ENCODE results near the gene AURKAIP1. TPM values are rescaled to one million over a fixed set of nuclear protein-coding genes. Genes with fewer than 3 reads are reported as not detected.

AURKAIP1 gene
- total and polyA plus RNA-seq, 9 of the 15 experiments (the other 6 are each of a cell fraction or from before 2014, with no cell fraction given), result 7.8 to 478 (median 92.0) TPM

DNA sequence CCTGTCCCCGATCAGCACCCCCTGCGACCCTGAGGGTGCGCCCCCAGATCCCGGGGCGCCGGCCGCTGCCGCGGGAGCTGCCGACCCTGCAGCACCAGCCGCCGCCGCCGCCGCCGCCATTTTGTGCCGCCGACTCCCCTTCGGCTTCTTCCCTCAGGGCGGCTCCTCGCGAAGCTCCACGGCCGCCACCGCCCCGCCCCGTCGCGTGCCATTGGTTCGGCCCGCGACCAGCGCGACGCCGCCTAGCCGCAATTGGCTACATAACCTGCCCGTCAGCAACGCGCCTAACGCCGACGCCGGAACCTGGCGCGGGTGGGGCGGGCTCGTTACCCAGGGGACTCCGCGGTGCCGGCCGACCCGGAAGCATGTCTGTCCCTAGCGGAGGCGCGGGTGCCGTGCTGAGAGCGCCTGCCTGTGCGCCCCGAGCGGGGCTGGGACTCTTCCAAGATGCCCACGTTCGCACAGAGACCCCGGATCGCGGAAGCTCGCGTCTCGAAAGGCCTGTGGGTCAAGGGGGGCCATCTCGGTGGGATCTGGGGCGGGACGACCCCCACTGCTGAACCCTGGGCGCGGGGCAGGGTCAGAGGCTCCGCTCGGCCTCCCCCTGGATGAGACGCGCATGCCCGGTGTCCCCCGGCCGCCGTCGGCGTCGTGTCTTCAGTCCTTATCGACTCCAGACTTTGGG is 24.3 kb upstream of the AURKAIP1 start, which contains the start of gene CCNL2 (continued):
- TF ChIP-seq, protein P1, sequence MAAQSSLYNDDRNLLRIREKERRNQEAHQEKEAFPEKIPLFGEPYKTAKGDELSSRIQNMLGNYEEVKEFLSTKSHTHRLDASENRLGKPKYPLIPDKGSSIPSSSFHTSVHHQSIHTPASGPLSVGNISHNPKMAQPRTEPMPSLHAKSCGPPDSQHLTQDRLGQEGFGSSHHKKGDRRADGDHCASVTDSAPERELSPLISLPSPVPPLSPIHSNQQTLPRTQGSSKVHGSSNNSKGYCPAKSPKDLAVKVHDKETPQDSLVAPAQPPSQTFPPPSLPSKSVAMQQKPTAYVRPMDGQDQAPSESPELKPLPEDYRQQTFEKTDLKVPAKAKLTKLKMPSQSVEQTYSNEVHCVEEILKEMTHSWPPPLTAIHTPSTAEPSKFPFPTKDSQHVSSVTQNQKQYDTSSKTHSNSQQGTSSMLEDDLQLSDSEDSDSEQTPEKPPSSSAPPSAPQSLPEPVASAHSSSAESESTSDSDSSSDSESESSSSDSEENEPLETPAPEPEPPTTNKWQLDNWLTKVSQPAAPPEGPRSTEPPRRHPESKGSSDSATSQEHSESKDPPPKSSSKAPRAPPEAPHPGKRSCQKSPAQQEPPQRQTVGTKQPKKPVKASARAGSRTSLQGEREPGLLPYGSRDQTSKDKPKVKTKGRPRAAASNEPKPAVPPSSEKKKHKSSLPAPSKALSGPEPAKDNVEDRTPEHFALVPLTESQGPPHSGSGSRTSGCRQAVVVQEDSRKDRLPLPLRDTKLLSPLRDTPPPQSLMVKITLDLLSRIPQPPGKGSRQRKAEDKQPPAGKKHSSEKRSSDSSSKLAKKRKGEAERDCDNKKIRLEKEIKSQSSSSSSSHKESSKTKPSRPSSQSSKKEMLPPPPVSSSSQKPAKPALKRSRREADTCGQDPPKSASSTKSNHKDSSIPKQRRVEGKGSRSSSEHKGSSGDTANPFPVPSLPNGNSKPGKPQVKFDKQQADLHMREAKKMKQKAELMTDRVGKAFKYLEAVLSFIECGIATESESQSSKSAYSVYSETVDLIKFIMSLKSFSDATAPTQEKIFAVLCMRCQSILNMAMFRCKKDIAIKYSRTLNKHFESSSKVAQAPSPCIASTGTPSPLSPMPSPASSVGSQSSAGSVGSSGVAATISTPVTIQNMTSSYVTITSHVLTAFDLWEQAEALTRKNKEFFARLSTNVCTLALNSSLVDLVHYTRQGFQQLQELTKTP (IDR thresholded peaks at IDR 0.05; ENCODE audit: low read depth in 1 of 2, partially characterized antibody in 2 of 2), result peak in 1 of 2 experiments; percentile 54
- TF ChIP-seq ADNP (tag; IDR thresholded peaks at IDR 0.05) (no peak), SRSF3 (IDR thresholded peaks at IDR 0.05; ENCODE audit: insufficient read depth, low read length) (no peak), ZFP30 (CRISPR knock-in tag; IDR thresholded peaks at IDR 0.05; ENCODE audit: borderline replicate concordance) (no peak), ETV6 (IDR thresholded peaks at IDR 0.05; ENCODE audit: borderline replicate concordance in 1 of 2, low read depth in 2 of 2, low read length in 1 of 2) (0 out of 4 replicates have a peak, but pooled peaks of 1 of the 2 experiments have one; percentile 5), ETV6 (CRISPR knock-in tag; IDR thresholded peaks at IDR 0.05; ENCODE audit: borderline replicate concordance) (0 out of 2 replicates have a peak, but pooled peaks have one; percentile 25), ELF2 (CRISPR knock-in tag; IDR thresholded peaks at IDR 0.05) (peak; percentile 98), KLF13 (tag; IDR thresholded peaks at IDR 0.05; ENCODE audit: borderline replicate concordance, low read depth) (peak; percentile 58; the same call in 1 of the 2 replicates), IFI16 (CRISPR knock-in tag; IDR thresholded peaks at IDR 0.05) (no peak), EWSR1 (IDR thresholded peaks at IDR 0.05; ENCODE audit: borderline replicate concordance, low read depth, partially characterized antibody) (no peak), ZFP1 (CRISPR knock-in tag; IDR thresholded peaks at IDR 0.05) (0 out of 2 replicates have a peak, but pooled peaks have one; percentile 7), ZNF785 (CRISPR knock-in tag; IDR thresholded peaks at IDR 0.05) (no peak), SRSF1 (IDR thresholded peaks at IDR 0.05; ENCODE audit: low read depth, low read length) (peak; percentile 40; the same call in 1 of the 2 replicates), ZNF253 (CRISPR knock-in tag; conservative IDR thresholded peaks at IDR 0.05) (no peak), IRF2 (CRISPR knock-in tag; IDR thresholded peaks at IDR 0.05) (no peak)
- TF ChIP-seq, protein P2, sequence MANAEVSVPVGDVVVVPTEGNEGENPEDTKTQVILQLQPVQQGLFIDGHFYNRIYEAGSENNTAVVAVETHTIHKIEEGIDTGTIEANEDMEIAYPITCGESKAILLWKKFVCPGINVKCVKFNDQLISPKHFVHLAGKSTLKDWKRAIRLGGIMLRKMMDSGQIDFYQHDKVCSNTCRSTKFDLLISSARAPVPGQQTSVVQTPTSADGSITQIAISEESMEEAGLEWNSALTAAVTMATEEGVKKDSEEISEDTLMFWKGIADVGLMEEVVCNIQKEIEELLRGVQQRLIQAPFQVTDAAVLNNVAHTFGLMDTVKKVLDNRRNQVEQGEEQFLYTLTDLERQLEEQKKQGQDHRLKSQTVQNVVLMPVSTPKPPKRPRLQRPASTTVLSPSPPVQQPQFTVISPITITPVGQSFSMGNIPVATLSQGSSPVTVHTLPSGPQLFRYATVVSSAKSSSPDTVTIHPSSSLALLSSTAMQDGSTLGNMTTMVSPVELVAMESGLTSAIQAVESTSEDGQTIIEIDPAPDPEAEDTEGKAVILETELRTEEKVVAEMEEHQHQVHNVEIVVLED (CRISPR knock-in tag; IDR thresholded peaks at IDR 0.05), result peak; percentile 97
- TF ChIP-seq, protein P3, sequence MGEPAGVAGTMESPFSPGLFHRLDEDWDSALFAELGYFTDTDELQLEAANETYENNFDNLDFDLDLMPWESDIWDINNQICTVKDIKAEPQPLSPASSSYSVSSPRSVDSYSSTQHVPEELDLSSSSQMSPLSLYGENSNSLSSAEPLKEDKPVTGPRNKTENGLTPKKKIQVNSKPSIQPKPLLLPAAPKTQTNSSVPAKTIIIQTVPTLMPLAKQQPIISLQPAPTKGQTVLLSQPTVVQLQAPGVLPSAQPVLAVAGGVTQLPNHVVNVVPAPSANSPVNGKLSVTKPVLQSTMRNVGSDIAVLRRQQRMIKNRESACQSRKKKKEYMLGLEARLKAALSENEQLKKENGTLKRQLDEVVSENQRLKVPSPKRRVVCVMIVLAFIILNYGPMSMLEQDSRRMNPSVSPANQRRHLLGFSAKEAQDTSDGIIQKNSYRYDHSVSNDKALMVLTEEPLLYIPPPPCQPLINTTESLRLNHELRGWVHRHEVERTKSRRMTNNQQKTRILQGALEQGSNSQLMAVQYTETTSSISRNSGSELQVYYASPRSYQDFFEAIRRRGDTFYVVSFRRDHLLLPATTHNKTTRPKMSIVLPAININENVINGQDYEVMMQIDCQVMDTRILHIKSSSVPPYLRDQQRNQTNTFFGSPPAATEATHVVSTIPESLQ (CRISPR knock-in tag; IDR thresholded peaks at IDR 0.05), result peak; percentile 91; the same call in 1 of the 2 replicates
- TF ChIP-seq, protein P4, sequence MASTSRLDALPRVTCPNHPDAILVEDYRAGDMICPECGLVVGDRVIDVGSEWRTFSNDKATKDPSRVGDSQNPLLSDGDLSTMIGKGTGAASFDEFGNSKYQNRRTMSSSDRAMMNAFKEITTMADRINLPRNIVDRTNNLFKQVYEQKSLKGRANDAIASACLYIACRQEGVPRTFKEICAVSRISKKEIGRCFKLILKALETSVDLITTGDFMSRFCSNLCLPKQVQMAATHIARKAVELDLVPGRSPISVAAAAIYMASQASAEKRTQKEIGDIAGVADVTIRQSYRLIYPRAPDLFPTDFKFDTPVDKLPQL (IDR thresholded peaks at IDR 0.05; ENCODE audit: extremely low read depth, insufficient read length), result no peak

Measured in K562 (cell line).